Measurements from ENCODE around the gene CARF. TPM values are rescaled to one million over a fixed set of nuclear protein-coding genes. Genes with fewer than 3 reads are reported as not detected.

The CARF gene
- total and polyA plus RNA-seq, 2 of the 13 experiments (the other 11 are each of a cell fraction or from before 2014, with no cell fraction given): 3.0 to 5.4 TPM

GRCh38 chr2:202871300-202872141 lies 40.6 kb upstream of the CARF start, which contains the start of gene ICA1L (continued):
- TF ChIP-seq, protein P1, sequence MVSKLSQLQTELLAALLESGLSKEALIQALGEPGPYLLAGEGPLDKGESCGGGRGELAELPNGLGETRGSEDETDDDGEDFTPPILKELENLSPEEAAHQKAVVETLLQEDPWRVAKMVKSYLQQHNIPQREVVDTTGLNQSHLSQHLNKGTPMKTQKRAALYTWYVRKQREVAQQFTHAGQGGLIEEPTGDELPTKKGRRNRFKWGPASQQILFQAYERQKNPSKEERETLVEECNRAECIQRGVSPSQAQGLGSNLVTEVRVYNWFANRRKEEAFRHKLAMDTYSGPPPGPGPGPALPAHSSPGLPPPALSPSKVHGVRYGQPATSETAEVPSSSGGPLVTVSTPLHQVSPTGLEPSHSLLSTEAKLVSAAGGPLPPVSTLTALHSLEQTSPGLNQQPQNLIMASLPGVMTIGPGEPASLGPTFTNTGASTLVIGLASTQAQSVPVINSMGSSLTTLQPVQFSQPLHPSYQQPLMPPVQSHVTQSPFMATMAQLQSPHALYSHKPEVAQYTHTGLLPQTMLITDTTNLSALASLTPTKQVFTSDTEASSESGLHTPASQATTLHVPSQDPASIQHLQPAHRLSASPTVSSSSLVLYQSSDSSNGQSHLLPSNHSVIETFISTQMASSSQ (IDR thresholded peaks at IDR 0.05; ENCODE audit: low read depth): no peak
- TF ChIP-seq, protein P1 (CRISPR knock-in tag; IDR thresholded peaks at IDR 0.05; ENCODE audit: borderline replicate concordance): no peak
- TF ChIP-seq, protein P2, sequence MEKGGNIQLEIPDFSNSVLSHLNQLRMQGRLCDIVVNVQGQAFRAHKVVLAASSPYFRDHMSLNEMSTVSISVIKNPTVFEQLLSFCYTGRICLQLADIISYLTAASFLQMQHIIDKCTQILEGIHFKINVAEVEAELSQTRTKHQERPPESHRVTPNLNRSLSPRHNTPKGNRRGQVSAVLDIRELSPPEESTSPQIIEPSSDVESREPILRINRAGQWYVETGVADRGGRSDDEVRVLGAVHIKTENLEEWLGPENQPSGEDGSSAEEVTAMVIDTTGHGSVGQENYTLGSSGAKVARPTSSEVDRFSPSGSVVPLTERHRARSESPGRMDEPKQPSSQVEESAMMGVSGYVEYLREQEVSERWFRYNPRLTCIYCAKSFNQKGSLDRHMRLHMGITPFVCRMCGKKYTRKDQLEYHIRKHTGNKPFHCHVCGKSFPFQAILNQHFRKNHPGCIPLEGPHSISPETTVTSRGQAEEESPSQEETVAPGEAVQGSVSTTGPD (CRISPR knock-in tag; IDR thresholded peaks at IDR 0.05): no peak
- TF ChIP-seq HNRNPUL1 (IDR thresholded peaks at IDR 0.05; ENCODE audit: low read depth, low read length) (no peak), TEAD2 (CRISPR knock-in tag; IDR thresholded peaks at IDR 0.05) (0 out of 2 replicates have a peak, but pooled peaks have one; percentile 64), MATR3 (CRISPR knock-in tag; IDR thresholded peaks at IDR 0.05) (no peak), FOXA1 (IDR thresholded peaks at IDR 0.05) (no peak), FOXA1 (CRISPR knock-in tag; IDR thresholded peaks at IDR 0.05) (no peak), SALL1 (CRISPR knock-in tag; IDR thresholded peaks at IDR 0.05) (no peak; the same call in 1 of the 2 replicates), RBAK (CRISPR knock-in tag; IDR thresholded peaks at IDR 0.05) (no peak), NFKBIZ (CRISPR knock-in tag; IDR thresholded peaks at IDR 0.05) (no peak), HIVEP1 (CRISPR knock-in tag; IDR thresholded peaks at IDR 0.05) (no peak), SMAD1 (CRISPR knock-in tag; IDR thresholded peaks at IDR 0.05; ENCODE audit: borderline replicate concordance, low read depth) (no peak)
- TF ChIP-seq, protein P3, sequence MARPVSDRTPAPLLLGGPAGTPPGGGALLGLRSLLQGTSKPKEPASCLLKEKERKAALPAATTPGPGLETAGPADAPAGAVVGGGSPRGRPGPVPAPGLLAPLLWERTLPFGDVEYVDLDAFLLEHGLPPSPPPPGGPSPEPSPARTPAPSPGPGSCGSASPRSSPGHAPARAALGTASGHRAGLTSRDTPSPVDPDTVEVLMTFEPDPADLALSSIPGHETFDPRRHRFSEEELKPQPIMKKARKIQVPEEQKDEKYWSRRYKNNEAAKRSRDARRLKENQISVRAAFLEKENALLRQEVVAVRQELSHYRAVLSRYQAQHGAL (CRISPR knock-in tag; IDR thresholded peaks at IDR 0.05; ENCODE audit: not compliant biosample characterization): no peak
- TF ChIP-seq, protein P4, sequence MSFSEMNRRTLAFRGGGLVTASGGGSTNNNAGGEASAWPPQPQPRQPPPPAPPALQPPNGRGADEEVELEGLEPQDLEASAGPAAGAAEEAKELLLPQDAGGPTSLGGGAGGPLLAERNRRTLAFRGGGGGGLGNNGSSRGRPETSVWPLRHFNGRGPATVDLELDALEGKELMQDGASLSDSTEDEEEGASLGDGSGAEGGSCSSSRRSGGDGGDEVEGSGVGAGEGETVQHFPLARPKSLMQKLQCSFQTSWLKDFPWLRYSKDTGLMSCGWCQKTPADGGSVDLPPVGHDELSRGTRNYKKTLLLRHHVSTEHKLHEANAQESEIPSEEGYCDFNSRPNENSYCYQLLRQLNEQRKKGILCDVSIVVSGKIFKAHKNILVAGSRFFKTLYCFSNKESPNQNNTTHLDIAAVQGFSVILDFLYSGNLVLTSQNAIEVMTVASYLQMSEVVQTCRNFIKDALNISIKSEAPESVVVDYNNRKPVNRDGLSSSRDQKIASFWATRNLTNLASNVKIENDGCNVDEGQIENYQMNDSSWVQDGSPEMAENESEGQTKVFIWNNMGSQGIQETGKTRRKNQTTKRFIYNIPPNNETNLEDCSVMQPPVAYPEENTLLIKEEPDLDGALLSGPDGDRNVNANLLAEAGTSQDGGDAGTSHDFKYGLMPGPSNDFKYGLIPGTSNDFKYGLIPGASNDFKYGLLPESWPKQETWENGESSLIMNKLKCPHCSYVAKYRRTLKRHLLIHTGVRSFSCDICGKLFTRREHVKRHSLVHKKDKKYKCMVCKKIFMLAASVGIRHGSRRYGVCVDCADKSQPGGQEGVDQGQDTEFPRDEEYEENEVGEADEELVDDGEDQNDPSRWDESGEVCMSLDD (CRISPR knock-in tag; IDR thresholded peaks at IDR 0.05; ENCODE audit: borderline replicate concordance): no peak

All from HepG2 (cell line).